Skeletal muscle satellite cell (primary cell): ENCODE results near the gene AXL. TPM values are rescaled to one million over a fixed set of nuclear protein-coding genes. Genes with fewer than 3 reads are reported as not detected.
"Not testable (repeated sequence)": the region's sequence is repeated elsewhere in the genome, so short reads cannot be mapped to it uniquely, and the experiment has no call there.

Experiments
- H3K27me3 ChIP-seq: 2 replicates; pipeline ENCODE4 v1.7.0; 2013; ENCODE audit warnings: low read length; ENCODE audit not compliant: control insufficient read depth, insufficient read depth
- H3K36me3 ChIP-seq: 2 replicates; pipeline ENCODE4 v1.7.0; 2013; ENCODE audit warnings: mild to moderate bottlenecking, control low read depth, low read length; ENCODE audit not compliant: insufficient read depth
- H3K4me1 ChIP-seq: 2 replicates; pipeline ENCODE4 v1.7.0; 2013; ENCODE audit warnings: low read length; ENCODE audit not compliant: control insufficient read depth, insufficient read depth
- H3K4me2 ChIP-seq: 2 replicates; pipeline ENCODE4 v1.7.0; 2013; ENCODE audit warnings: mild to moderate bottlenecking, low read length
- H3K4me3 ChIP-seq: 2 replicates; pipeline ENCODE4 v1.7.0; 2013; ENCODE audit warnings: low read length
- H3K9ac ChIP-seq: 2 replicates; pipeline ENCODE4 v1.7.0; 2013; ENCODE audit warnings: mild to moderate bottlenecking, low read depth, low read length, moderate library complexity
- H3K9me3 ChIP-seq: replicated peaks from 2 replicates; pipeline ENCODE4 v1.7.0; 2013; ENCODE audit warnings: mild to moderate bottlenecking, control low read depth, low read length
- total RNA-seq: library from RNA; depleted of rRNA; stranded (reverse); fragments of >200 nt; gene quantifications from 2 replicates; pipeline ENCODE4 v1.2.3, GENCODE V29; 2012; rRNA removed

AXL gene
- total RNA-seq: 208 and 238 TPM in 2 replicates

- H3K4me2 ChIP-seq: peak within 1 kb of the TSS; percentile 91
- peak within 1 kb of the TSS; percentile 78 for H3K4me3 ChIP-seq
These were observed at the start of gene AXL for GRCh38 chr19:41218615-41219507. Gene AXL, plus strand, starts transcription at chr19:41219223. Its CDS starts 170 bp downstream, at chr19:41219393.

GRCh38 chr19:41172297-41173164, 46.5 kb upstream of the AXL start:
- Histone ChIP-seq H3K4me2 (no peak overlapping the region), H3K4me1 (peaks cover 11% of the 10 kb centered on the region), H3K4me3 (no peak overlapping the region), H3K36me3 (no peaks in the 10 kb centered on the region), H3K27me3 (peaks cover 14% of the 10 kb centered on the region), H3K9ac (no peak overlapping the region), H3K9me3 (no peaks in the 10 kb centered on the region)

More at GRCh38 chr19:41218615-41219507, at the start of gene AXL:
- Histone ChIP-seq H3K4me1 (peaks cover 37% of the 10 kb centered on the region), H3K27me3 (no peaks in the 10 kb centered on the region), H3K9ac (peak within 1 kb of the TSS; percentile 93), H3K9me3 (no peaks in the 10 kb centered on the region), H3K36me3 (peaks cover 23% of the 10 kb centered on the region)

- H3K36me3 ChIP-seq: no peaks in the 10 kb centered on the region
- H3K9ac ChIP-seq: no peak overlapping the region
- H3K4me1 ChIP-seq: peaks cover 11% of the 10 kb centered on the region
- H3K9me3 ChIP-seq: no peaks in the 10 kb centered on the region
- no peak overlapping the region for H3K4me3 ChIP-seq
- peaks cover 14% of the 10 kb centered on the region for H3K27me3 ChIP-seq
- H3K4me2 ChIP-seq: no peak overlapping the region
These were observed 44.6 kb upstream of the AXL start for GRCh38 chr19:41174297-41174928.

GRCh38 chr19:41175801-41176777, 42.9 kb upstream of the AXL start:
- peaks cover 11% of the 10 kb centered on the region for H3K27me3 ChIP-seq
- peak overlapping the region; percentile 67 for H3K4me2 ChIP-seq
- H3K36me3 ChIP-seq: no peaks in the 10 kb centered on the region
- H3K4me3 ChIP-seq: no peak overlapping the region
- no peaks in the 10 kb centered on the region for H3K9me3 ChIP-seq
- no peak overlapping the region for H3K9ac ChIP-seq
- H3K4me1 ChIP-seq: peaks cover 11% of the 10 kb centered on the region

- not testable (repeated sequence) for H3K27me3 ChIP-seq, H3K36me3 ChIP-seq, H3K9me3 ChIP-seq, H3K4me3 ChIP-seq, H3K9ac ChIP-seq, H3K4me2 ChIP-seq
- peaks cover 11% of the 10 kb centered on the region for H3K4me1 ChIP-seq
These were observed 38.9 kb upstream of the AXL start for GRCh38 chr19:41180173-41180572.

- Histone ChIP-seq H3K4me1 (no peaks in the 10 kb centered on the region), H3K9ac (no peak overlapping the region), H3K9me3 (no peaks in the 10 kb centered on the region), H3K4me2 (no peak overlapping the region), H3K4me3 (no peak overlapping the region), H3K36me3 (no peaks in the 10 kb centered on the region), H3K27me3 (peaks cover 45% of the 10 kb centered on the region)
These were observed 31.8 kb upstream of the AXL start for GRCh38 chr19:41186971-41187883.

- Histone ChIP-seq H3K36me3 (no peaks in the 10 kb centered on the region), H3K4me2 (no peak overlapping the region), H3K27me3 (peaks cover 52% of the 10 kb centered on the region), H3K4me3 (no peak overlapping the region), H3K9ac (no peak overlapping the region), H3K4me1 (no peaks in the 10 kb centered on the region), H3K9me3 (no peaks in the 10 kb centered on the region)
These were observed 31.1 kb upstream of the AXL start for GRCh38 chr19:41187884-41188279.

- Histone ChIP-seq H3K4me1 (no peaks in the 10 kb centered on the region), H3K9me3 (no peaks in the 10 kb centered on the region), H3K36me3 (no peaks in the 10 kb centered on the region), H3K4me2 (no peak overlapping the region), H3K9ac (no peak overlapping the region), H3K27me3 (peaks cover 62% of the 10 kb centered on the region), H3K4me3 (no peak overlapping the region)
These were observed 29.5 kb upstream of the AXL start for GRCh38 chr19:41189425-41190065.

GRCh38 chr19:41192574-41193429, 26.2 kb upstream of the AXL start, which contains the start of gene CYP2S1:
Gene CYP2S1, plus strand, starts transcription at chr19:41193219. Its CDS starts 46 bp downstream, at chr19:41193265.
- Histone ChIP-seq H3K27me3 (peaks cover 53% of the 10 kb centered on the region), H3K4me1 (no peaks in the 10 kb centered on the region), H3K9me3 (no peaks in the 10 kb centered on the region), H3K4me2 (peak within 1 kb of the TSS; percentile 56), H3K4me3 (peak within 1 kb of the TSS; percentile 13), H3K36me3 (no peaks in the 10 kb centered on the region), H3K9ac (no peak within 1 kb of the TSS)
